HG03575 (cell line): Measurements from ENCODE around the gene IGSF21.

Experiments
- ATAC-seq: cut with Tn5 transposase; IDR thresholded peaks from one replicate; pipeline ENCODE4 v1.9.1; 2021; ENCODE audit not compliant: unreplicated experiment, insufficient number of reproducible peaks, low FRiP score; ENCODE audit errors: extremely low read depth

The IGSF21 gene

DNA sequence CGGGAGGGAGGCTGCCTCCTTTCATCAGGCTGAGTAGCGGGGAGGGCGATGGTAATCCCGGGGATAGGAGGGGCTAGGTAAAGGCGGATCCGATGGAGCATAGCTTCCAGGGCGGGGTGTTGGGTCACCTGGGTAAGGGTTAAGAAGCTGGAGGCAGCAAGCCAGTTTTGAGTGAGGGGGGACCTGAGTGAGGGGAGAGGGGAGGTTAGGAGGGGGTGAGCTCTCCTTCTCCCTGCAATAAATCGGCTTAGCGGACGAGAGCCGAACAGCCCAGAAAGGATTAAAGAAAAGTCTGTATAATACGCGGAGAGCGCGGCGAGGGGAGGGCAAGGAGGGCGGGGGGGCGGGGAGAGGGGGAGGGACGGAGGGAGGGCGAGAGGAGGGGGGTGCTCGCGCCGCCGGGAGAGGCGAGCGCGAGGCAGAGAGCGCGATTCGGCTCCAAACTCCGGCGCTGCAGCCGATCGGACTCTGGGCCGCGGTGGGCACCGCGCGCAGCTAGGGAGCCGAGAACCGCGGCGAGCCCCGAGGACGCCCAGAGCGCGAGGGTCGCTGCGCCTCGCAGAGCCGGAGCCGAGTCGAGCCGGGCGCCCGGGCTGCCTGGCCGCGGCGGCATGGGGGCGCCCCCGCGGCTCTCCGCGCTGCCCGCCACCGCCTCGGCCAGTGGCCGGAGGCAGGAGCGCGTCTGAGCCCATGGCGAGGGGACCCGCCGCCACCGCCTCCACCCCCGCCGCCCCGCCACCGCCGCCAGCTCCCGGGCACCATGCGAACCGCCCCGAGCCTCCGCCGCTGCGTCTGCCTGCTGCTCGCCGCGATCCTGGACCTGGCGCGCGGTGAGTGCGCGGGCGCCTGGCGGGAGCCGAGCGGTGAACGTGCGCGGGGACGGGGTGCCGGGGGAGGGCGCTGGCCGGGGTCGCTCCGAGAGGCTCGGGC, at the start of gene IGSF21:
Gene IGSF21, plus strand, starts transcription at position 430 of the 930 bp plus-strand sequence. Its CDS starts 331 bp downstream, at position 761.
- ATAC-seq: no peak

DNA sequence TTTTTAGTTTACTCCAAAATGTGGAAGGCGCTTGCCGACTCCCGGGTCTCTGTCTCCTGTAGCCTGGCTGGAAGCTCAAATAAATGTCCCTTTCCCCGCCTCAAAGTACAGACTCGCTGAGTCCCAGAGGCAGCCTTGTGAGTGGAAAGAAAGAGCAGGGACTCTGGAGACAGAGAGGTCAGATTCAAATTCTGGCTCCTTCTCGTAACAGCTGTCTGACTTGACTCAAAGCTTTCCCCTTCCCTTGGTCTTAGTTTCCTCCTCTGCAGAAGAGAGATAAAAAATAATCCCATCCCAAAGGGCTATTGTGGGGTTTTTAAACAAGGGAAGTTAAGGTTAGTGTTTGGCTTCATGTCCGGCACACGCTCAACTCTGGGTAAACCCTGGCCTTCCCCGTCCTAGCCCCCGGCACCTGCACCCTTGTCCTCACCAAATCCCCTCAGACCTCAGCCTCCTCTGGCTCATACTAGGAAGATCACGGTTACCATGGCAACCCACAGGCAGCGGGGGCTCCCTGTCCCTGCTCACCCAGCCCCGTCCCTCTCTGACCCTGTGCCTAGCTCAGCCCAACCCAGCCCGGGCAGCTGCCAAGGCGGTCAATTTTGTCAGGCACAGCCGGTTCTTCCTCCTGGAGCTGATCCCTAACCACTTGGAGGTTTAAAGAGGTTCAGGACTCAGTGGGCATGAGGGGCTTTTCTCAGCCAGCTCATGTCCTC, 49.2 kb upstream of the IGSF21 start:
- no peak for ATAC-seq

DNA sequence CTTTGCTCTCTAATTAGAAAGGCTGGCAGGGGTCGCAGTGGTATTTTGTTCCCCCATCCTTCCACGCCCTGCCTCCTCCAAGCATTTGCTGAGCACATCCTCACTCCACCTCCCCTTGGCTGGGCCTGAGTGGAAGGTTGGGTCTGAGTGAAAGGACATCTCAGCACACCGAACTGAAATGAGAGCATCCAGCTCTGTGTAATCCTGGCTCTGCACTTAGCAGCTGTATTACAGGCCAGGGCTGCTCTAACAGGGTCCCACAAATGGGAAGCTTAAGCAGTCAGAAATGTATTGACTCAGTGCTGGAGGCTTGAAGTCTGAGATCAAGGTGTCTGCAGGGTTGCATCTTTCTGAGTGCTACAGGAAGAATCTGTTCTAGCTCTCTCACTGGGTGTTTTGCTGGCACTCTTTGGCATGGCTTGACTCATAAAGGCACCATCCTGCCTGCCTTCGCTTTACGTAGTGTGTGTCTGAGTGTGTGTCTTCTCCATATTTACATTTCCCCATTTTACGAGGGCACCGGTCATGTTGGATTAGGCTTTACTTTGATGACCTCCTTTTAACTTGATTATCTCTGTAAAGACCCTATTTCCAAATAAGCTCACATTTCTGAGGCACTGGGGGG, 48.5 kb upstream of the IGSF21 start:
- no peak for ATAC-seq

DNA sequence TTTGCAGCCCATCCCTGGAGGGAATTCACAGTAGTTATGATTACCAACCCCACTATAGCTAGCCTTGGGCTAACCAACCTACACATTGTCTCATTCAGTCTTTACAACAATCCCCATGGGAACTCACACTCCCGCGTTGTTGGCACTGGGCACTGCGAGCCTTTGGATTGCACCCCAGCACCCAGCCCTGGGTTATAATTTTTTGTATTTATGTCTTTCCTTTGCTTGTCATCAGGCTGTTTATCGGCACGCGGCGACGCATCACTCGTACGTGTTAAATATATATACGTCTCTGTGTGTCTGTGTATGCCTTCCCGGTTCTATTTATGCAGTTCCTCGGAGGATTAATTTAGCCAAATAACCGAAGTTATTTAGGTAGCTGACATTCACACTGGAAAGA, 47.2 kb upstream of the IGSF21 start:
- no peak for ATAC-seq

DNA sequence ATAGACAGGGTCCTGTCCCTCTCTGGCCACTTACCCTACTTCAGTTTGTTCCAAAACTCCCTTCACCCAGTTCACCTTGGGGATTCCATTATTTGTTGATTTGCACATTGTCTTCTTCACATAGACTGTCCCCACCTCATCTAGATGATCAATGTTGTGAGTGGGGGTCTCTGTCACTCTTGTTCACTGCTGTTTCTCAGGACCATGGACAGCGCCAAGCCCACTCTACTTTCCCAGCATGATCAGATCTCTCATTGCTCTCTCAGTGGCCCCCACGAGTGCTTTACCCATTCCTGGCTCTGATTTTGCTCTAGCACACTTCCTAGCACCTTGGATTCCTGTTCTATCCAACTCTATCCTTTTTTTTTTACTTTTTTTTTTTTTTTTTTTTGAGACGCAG, 45.4 kb upstream of the IGSF21 start:
- ATAC-seq: no peak

DNA sequence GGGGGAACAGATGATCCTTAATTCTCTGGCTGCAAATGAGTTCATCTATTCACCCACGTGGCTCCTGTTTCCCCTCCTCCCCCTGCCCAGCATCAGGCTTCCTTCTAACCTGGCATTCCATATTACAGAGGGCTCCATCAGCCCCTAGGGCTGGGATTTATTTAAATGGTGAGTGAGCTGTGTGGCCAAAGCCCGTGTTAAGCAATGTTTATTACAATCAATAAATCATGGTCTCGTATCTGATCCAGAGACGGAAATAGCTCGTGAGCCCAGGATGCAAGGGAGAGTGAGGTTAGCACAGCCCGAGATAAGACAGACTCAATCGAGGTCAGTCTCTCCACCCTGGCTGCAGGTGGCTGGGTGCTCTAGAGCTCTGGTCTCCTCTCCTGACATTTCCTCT, 43.1 kb upstream of the IGSF21 start:
- no peak for ATAC-seq

DNA sequence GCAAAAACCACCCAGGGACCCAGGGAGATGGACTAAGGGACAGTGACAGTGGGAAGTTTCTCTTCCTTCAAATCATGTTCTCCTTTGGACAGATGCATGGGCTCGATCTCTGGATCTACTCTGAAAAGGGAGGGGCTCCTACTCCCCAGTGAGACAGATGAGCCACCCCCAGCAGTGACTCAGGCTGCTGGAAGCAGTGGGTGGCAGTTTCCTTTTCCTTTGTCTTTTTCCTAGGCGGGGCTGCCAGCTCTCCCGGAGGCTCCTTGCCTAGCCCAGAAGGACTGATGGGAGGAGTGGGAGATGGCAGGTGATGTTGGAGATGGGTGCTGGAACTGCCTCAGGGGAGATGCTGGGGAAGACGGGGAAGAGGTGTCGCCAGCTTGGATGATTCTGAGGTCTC, 41.0 kb upstream of the IGSF21 start:
- no peak for ATAC-seq

DNA sequence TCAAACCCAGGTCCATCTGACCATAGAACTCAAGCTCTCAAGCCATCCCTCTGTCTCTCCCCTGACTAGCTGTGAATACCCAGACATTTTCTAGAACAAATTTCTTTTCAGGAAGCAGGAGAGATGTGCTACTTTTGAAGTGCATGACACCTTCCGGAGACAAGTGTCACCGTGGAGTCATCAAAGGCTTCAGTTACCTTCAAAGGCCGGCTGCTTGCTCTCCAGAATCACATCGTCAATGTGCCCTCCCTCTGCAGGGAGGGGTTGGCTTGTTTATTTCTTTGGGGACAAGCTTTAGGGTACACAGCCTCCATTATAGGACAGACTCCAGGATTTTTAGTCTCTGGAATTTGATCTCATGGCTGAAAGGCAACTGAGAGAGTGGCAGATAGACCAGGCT, 37.7 kb upstream of the IGSF21 start:
- ATAC-seq: no peak

DNA sequence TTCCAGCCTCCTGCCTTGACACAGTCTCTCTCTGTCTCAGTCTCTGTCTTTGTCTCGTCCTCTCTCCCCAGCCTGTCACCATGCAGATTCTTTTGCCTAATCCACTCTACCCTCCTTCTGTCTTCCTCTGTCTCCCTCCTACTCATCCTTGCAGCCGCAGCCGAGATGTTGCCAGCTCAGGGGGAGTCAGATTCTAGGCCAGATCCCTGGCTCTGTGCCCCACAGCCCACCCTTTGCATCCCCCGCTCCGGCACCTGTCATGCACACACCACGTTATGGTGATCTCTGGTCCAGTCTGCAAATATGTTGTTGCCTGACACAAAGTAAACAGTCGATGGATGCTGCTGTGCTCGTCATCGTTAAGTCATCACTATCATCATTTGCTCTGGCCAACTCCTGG, 35.5 kb upstream of the IGSF21 start:
- ATAC-seq: no peak

DNA sequence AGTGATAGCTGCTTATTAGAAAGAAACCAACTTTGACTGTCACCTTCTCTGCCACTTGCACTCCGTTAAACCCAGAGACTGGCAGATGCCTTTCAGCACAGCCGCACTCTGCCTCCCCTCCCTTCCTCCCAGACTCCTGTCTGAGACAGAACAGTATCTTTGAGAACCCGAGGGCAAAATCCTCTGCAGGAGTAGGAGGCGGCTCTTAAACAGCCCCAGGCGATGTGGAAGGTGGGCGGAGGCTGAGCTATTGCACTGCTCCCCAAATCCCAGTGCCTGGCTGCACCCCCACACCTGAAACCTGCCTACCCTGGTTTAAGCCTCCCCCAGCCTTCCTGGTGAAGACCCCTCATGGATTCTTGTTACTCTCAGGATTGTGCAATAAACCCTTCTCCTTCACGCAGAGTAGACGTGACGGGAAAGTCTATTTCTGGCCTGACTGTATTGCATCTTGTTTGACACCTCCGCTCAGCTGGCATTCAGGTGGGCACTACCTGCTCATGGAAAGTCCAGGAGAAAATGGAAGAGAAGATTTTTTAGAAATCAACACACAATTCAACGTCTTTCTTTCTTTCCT, 34.4 kb upstream of the IGSF21 start:
- no peak for ATAC-seq

DNA sequence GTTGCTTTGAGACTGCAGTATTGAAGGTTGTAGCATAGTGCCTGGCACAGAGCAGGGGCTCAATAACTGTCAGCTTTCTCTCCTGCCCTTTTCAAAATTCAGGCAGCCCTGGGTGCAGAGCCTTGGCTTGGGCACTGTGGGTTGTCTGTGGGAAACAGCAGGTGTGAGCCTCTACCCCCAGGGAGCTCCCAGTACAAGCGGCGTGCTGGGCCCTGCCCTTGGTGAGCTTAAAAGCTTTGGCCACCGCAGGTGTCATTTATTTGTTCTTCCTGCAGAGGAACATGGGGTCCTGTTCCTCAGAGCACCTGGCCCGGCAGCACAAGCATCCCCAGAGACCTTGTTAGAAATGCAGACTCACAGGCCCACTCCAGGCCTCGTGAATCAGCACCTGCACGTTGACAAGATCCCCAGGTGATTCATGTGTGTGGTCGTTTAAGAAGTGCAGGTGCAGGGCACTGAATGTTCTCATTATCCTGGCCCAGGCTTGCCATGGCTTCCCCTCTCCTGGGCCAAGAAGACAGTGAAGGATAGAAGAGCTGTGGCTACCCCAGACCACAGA, 29.9 kb upstream of the IGSF21 start:
- no peak for ATAC-seq

DNA sequence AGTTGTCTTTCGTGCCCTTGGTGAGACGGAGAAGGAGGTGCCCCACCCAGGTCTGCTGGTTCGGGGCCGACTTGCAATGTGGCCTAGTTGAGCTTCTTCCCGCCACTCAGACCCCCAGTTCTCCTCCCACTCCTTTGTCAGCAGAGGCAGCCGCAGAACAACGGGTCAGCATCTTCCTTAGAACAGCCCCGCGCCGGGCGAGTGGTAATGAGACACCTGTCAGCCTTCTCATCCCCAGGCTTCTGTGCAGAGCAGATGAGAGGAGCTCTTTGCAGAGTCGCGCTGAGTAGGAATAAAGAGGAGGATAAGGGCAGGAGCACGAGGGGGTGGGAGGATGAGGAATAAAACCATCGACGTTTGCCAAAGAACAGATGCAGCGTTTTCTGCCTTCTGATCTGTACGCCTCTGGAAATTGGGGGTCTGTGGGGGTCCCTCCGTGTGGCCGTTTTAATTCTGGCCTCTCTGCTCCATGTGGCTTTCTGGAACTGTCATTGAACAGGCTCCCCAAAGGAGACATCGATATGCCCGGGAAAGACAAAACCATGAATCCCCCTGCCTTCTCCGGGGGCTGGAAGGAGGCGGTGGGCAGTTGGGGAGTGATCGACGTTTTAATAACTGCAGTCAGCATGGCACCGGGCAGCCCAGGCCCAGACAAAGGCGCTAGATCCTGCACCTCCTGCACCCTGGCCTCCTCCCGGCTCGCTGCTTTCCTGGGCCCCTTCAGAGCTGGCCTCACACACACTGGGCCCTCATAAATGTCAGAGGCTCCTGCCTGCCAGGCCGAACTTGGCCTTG, 27.5 kb upstream of the IGSF21 start:
- ATAC-seq: no peak

DNA sequence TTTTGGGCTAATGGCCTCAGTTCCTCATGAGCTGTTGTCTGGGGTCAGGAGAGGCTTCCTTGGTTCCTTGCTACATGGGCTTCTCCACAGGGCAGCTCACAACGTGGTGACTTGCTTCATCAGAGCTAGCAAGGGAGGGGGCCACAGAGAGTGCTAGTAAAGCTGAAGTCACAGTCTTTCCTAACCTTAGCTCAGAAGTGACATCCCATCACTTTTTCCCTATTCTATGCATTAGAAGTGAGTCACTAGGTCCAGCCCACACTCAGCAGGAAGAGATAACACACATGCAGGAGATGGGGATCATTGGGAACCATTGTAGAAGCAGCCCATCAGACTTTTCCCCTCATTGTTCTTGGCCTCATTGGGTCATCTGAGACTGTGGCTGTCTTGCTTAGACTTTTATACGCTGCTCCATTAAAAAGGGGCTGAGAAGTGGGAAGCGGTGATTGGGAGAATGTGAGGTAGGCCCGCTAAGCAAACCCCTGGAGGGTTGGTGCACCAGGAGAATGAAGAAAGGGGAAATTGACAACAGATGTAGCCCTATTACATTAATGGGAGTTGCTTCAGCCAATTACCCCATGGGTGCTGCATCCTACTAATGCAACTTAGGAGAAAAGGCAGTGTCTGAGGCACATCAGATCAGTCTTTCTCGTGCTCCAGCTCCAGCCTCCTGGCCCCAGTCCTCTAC, 22.1 kb upstream of the IGSF21 start:
- ATAC-seq: no peak

DNA sequence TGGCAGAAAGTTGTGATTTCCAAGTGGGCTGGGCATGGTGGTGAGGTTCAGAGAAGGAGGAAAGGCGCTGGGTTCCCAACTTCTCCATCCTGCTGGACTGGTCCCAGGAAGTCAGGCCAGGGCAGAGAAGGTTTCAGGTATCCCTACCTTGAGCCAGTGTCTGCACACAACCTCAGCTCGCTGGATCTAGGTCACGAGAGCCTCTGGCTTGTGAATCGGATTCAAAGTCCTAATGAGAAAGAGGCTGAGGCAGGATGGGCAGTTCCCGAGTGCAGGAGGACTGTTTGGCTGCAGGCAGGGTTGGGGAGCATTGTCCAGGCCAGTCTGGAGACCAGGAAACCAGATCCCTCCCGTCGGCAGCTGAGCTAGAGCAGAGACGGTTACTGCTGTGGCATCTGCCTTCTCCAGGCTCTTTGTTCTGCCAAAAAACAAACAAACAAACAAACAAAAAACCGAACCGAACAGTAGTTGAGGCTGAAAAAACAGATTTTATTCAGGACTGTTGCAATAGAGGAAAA, 19.5 kb upstream of the IGSF21 start:
- ATAC-seq: no peak

DNA sequence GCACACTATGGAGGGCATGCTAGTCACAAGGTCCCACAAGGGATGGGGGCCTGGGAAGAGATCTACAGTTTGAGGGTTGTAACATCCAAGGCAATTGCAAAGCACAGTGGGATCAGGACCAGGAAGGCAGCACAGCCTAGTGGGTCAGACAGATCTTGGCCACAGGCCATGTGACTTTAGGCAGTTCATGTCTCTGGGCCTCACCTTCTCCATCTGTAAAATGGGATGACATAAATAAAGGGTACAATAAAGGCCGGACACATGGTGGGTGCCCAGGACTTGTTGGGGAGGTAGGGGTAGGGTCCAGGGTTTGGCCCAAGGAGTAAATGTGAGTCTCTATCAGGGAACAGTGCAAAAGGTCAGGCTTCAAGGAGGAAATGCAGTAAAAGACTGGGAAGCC, 18.1 kb upstream of the IGSF21 start:
- no peak for ATAC-seq

DNA sequence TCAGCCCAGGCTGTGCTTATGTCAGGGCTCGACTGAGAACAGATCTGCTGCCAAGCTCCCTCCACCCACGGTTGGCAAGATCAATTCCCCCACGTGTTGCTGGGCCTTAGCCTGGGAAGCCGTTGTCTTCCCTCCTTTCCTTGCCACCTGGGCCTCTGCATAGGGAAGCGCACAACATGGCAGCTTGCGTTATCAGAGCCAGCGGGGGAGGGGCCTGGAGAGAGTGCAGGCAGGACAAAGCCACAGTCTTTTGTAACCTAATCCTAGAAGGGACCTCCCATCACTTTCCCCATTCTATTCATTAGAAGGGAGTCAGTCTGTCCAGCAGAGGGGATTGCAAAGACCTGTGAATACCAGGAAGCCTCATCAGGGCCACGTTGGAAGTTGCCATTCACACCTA, 17.0 kb upstream of the IGSF21 start:
- ATAC-seq: no peak

DNA sequence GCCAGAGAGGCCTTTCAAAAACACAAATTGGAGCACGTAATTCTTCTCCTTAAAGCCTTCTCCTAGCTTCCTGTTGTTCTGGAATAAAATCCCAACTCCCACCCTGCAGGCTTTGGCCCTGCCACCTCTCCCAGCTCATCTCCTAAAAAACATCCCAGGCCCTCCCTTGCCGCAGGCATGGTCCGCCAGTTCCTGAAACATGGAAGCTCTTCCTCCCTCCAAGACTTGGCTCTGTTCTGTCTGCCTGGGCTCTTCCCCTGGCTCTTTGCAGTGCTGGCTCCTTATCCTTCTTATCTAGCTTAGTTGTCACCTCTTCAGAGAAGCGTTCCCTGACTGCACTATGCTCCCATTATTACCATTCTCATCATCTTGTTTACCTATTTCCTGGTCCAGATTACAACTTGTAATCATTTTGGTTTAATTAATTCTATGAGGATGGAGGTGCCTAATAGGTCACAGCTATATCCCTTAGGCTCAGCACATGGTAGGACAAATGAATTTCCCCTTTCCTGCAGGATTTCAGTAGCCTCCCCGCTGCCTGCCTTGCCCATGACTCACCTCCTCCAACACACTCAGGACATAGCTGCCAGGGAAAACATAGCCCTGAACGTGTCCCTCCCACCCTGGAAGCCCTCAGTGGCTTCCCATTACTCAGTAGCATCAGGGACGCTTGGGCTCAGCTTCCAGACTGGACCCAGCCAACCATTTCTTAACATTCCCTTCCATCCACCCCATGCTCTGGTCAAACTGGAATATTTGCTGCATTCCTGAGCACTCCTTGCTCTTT, 15.7 kb upstream of the IGSF21 start:
- ATAC-seq: no peak
